HuH-7 (cell line): Measurements from ENCODE around the gene AQP6.

Experiments
- DNase-seq: peaks from one replicate; pipeline ENCODE4 v3.0.0; 2011; ENCODE audit warnings: low spot score

Gene AQP6

GRCh38 chr12:49990273-49990672, 17.5 kb downstream of the AQP6 start:
- DNase-seq: no peak

- DNase-seq: no peak
Measured at GRCh38 chr12:49998453-49998852, 25.7 kb downstream of the AQP6 start.

- no peak for DNase-seq
Measured at GRCh38 chr12:50003595-50003994, 30.8 kb downstream of the AQP6 start.

GRCh38 chr12:50004696-50005095, 31.9 kb downstream of the AQP6 start:
- DNase-seq: no peak

- DNase-seq: no peak
Measured at GRCh38 chr12:50005175-50005574, 32.4 kb downstream of the AQP6 start.

GRCh38 chr12:50006280-50006679, 33.5 kb downstream of the AQP6 start:
- no peak for DNase-seq

GRCh38 chr12:50006754-50007442, 34.2 kb downstream of the AQP6 start:
- DNase-seq: no peak

GRCh38 chr12:50013361-50014147, 40.8 kb downstream of the AQP6 start:
- DNase-seq: no peak

- DNase-seq: no peak
Measured at GRCh38 chr12:50014342-50014741, 41.6 kb downstream of the AQP6 start.

GRCh38 chr12:50016501-50017475, 44.0 kb downstream of the AQP6 start:
- DNase-seq: no peak

- no peak for DNase-seq
Measured at GRCh38 chr12:50017641-50018040, 44.9 kb downstream of the AQP6 start.

GRCh38 chr12:50018154-50018553, 45.4 kb downstream of the AQP6 start:
- no peak for DNase-seq

GRCh38 chr12:50018968-50019367, 46.2 kb downstream of the AQP6 start:
- DNase-seq: no peak

- no peak for DNase-seq
Measured at GRCh38 chr12:50019524-50019923, 46.8 kb downstream of the AQP6 start.

- DNase-seq: no peak
Measured at GRCh38 chr12:50021031-50021430, 48.3 kb downstream of the AQP6 start.

- DNase-seq: no peak
Measured at GRCh38 chr12:50022903-50023302, 50.2 kb downstream of the AQP6 start.

GRCh38 chr12:50024227-50024626, 51.5 kb downstream of the AQP6 start:
- DNase-seq: no peak

- DNase-seq: no peak
Measured at GRCh38 chr12:50024805-50025186, 52.0 kb downstream of the AQP6 start.

- peak; percentile 94 for DNase-seq
Measured at GRCh38 chr12:50025187-50026059, 52.7 kb downstream of the AQP6 start, which contains the start of gene RACGAP1. Gene RACGAP1 (minus strand): TSS chr12:50025494. CDS start chr12:50016715, 8,779 bp downstream.

GRCh38 chr12:50026691-50027090, 53.9 kb downstream of the AQP6 start:
- DNase-seq: no peak
